ACC112 (cell line): ENCODE measurements around the gene ARL8A.

Experiments
- H2AFZ ChIP-seq: fragments of 200-600 bp; sonication (generic); one replicate; pipeline ENCODE4 v1.6.0; 2017; ENCODE audit warnings: antibody characterized with exemption, low read length; ENCODE audit not compliant: unreplicated experiment
- H3K27ac ChIP-seq: fragments of 200-600 bp; sonication (generic); 2 replicates; pipeline ENCODE4 v1.5.1; 2014; ENCODE audit warnings: low read depth, mild to moderate bottlenecking, antibody characterized with exemption, low read length, moderate library complexity
- H3K27me3 ChIP-seq: fragments of 200-600 bp; sonication (generic); 2 replicates; pipeline ENCODE4 v1.6.1; 2014; ENCODE audit warnings: mild to moderate bottlenecking, antibody characterized with exemption, low read length, moderate library complexity, mixed read lengths; ENCODE audit not compliant: insufficient read depth
- H3K36me3 ChIP-seq: fragments of 200-600 bp; sonication (generic); 2 replicates; pipeline ENCODE4 v1.6.1; 2016; ENCODE audit warnings: mild to moderate bottlenecking, antibody characterized with exemption, low read length, moderate library complexity, mixed read lengths; ENCODE audit not compliant: insufficient read depth
- H3K4me1 ChIP-seq: fragments of 200-600 bp; sonication (generic); one replicate; pipeline ENCODE4 v1.6.1; 2016; ENCODE audit warnings: low read length, mixed read lengths; ENCODE audit not compliant: insufficient read depth, unreplicated experiment, control insufficient read depth
- H3K4me3 ChIP-seq: fragments of 200-600 bp; sonication (generic); 2 replicates; pipeline ENCODE4 v1.5.1; 2014; ENCODE audit warnings: mild to moderate bottlenecking, low read depth, low read length
- H3K79me2 ChIP-seq: fragments of 200-600 bp; sonication (generic); one replicate; pipeline ENCODE4 v1.6.0; 2016; ENCODE audit warnings: low read length; ENCODE audit not compliant: control insufficient read depth, unreplicated experiment, insufficient read depth

Gene ARL8A

DNA sequence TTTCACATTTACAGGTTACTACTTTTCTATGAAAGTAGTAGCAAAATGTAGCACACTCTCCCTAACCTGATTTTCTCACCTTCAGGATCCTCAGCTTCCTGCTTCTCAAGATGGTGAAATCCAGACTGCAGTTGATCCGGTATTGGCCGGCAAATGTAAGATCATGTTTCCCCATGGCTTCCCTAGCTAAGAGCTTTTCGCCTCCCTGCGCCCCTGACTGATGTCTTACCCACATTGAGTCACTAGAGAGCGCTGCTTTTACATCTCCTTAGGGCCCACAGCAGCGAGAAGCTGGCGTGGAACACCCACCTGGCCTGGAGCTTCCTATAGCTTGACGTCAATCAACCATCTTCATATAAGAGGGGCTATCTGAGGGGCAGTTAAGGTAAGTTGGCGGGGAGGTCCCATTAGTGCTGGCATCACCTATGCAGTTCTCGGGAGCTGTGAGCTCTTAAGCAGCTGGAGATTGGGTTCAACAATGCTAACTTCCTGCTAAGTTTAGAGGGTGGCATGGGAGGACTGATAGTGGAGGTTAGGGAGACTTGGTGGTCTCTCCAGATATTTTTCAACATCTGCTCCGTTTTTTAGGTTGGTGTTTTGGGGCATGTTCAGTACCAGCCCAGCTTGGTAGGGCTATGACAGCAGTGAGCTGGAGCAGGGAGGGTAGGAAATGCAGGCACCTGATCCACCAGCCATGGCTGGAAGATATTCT is 10.4 kb upstream of the ARL8A start:
- Histone ChIP-seq H3K36me3 (no peaks in the 10 kb centered on the region), H3K79me2 (no peaks in the 10 kb centered on the region)

DNA sequence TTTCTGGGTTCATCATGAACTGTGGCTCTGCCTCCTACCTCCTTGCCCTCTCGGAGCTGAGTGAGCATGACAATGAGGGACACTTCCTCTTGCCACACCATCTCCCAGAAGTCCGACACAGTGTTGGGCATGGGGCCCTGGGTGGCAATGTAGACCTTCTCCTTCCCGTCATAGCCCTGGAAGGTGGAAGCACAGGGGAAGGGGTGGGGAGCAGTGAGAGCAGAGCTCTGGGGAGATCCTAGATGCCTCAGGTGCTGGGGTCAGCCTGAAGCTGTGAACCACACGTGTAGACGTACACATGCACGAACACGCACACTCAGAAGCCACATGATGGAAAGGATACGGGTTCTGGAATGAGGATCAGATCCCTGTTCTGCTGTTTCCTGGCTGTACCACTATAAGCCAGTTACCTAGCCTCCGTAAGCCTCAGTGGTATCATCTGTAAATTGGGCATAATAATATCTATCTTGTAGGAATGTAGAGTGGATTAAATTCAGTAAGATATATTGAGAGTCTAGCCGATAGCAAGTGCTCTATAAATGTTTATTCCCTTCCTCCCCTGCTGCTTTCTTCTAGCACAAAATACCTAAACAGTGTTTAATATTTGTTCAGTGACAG is 9.7 kb upstream of the ARL8A start:
- H3K36me3 ChIP-seq, result no peaks in the 10 kb centered on the region
- no peaks in the 10 kb centered on the region for H3K79me2 ChIP-seq
- peaks cover 8% of the 10 kb centered on the region for H3K4me1 ChIP-seq
- H3K27ac ChIP-seq, result no peak overlapping the region
- H3K4me3 ChIP-seq, result no peak overlapping the region
- no peaks in the 10 kb centered on the region for H3K27me3 ChIP-seq
- no peak overlapping the region for H2AFZ ChIP-seq

More for the DNA sequence above, 10.4 kb upstream of the ARL8A start:
- Histone ChIP-seq H3K27ac (no peak overlapping the region), H3K4me1 (peaks cover 8% of the 10 kb centered on the region), H2AFZ (no peak overlapping the region), H3K4me3 (no peak overlapping the region), H3K27me3 (no peaks in the 10 kb centered on the region)

GRCh38 chr1:202153284-202153683 is 8.7 kb upstream of the ARL8A start:
- H3K27ac ChIP-seq, result no peak overlapping the region
- H3K4me3 ChIP-seq, result no peak overlapping the region
- no peak overlapping the region for H2AFZ ChIP-seq
- H3K79me2 ChIP-seq, result no peaks in the 10 kb centered on the region
- H3K27me3 ChIP-seq, result no peaks in the 10 kb centered on the region
- H3K36me3 ChIP-seq, result no peaks in the 10 kb centered on the region
- peaks cover 8% of the 10 kb centered on the region for H3K4me1 ChIP-seq

DNA sequence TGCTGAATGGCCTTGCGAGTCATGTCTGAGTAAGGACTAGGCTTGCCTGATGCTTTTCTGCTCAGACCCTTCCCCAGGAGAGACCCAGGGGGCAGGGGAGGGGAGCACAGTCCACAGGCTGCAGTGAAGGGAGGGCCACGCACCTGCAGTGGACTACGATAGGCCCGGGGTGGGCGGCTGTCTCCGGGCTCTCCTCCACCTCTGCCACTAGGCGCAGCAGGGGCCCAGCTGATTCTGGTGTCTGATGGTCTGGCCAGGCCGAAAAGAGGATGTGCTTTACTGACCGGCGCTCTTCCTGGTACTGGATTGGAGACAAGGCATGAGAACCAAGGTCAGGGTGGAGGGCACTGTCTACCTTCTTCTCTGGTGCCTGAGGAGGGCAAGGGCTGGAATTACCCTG is 7.9 kb upstream of the ARL8A start:
- no peak overlapping the region for H3K4me3 ChIP-seq
- H3K4me1 ChIP-seq, result peaks cover 8% of the 10 kb centered on the region
- H3K79me2 ChIP-seq, result no peaks in the 10 kb centered on the region
- no peak overlapping the region for H3K27ac ChIP-seq
- no peaks in the 10 kb centered on the region for H3K27me3 ChIP-seq
- H2AFZ ChIP-seq, result no peak overlapping the region
- no peaks in the 10 kb centered on the region for H3K36me3 ChIP-seq

- H3K79me2 ChIP-seq, result no peaks in the 10 kb centered on the region
- no peak overlapping the region for H3K4me3 ChIP-seq
- H2AFZ ChIP-seq, result no peak overlapping the region
- H3K36me3 ChIP-seq, result no peaks in the 10 kb centered on the region
- H3K27ac ChIP-seq, result no peak overlapping the region
- H3K27me3 ChIP-seq, result no peaks in the 10 kb centered on the region
- H3K4me1 ChIP-seq, result peaks cover 8% of the 10 kb centered on the region
Observed at GRCh38 chr1:202151045-202151444, 6.5 kb upstream of the ARL8A start.

GRCh38 chr1:202150602-202151001 is 6.1 kb upstream of the ARL8A start:
- no peaks in the 10 kb centered on the region for H3K27me3 ChIP-seq
- no peaks in the 10 kb centered on the region for H3K36me3 ChIP-seq
- no peak overlapping the region for H2AFZ ChIP-seq
- no peak overlapping the region for H3K27ac ChIP-seq
- H3K4me3 ChIP-seq, result no peak overlapping the region
- H3K79me2 ChIP-seq, result no peaks in the 10 kb centered on the region
- peaks cover 8% of the 10 kb centered on the region for H3K4me1 ChIP-seq

GRCh38 chr1:202150187-202150586 is 5.7 kb upstream of the ARL8A start:
- H3K36me3 ChIP-seq, result no peaks in the 10 kb centered on the region
- H3K79me2 ChIP-seq, result peaks cover 2% of the 10 kb centered on the region
- no peak overlapping the region for H3K27ac ChIP-seq

DNA sequence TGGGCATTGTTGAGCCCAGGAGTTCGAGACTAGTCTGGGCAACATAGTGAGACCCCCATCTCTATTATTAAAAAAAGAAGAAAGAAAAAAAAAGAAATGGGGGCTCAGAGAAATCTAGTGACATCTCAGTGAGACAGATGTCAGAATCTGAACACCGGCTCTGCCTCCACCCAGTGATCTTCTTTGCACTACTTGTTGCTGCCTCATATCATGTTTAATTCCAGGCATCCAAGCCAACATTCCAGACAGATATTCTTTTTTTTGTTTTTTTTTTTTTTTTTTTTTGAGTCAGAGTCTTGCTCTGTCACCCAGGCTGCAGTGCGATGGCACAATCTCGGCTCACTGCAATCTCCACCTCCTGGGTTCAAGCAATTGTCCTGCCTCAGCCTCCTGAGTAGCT is 5.0 kb upstream of the ARL8A start:
- H3K27me3 ChIP-seq, result no peaks in the 10 kb centered on the region
- no peaks in the 10 kb centered on the region for H3K36me3 ChIP-seq
- no peak overlapping the region for H2AFZ ChIP-seq
- H3K79me2 ChIP-seq, result peaks cover 8% of the 10 kb centered on the region
- no peak overlapping the region for H3K4me3 ChIP-seq
- H3K4me1 ChIP-seq, result no peaks in the 10 kb centered on the region
- H3K27ac ChIP-seq, result no peak overlapping the region

More at GRCh38 chr1:202150187-202150586, 5.7 kb upstream of the ARL8A start:
- Histone ChIP-seq H3K4me3 (no peak overlapping the region), H3K4me1 (peaks cover 4% of the 10 kb centered on the region), H3K27me3 (no peaks in the 10 kb centered on the region), H2AFZ (no peak overlapping the region)

GRCh38 chr1:202148391-202148790 is 3.9 kb upstream of the ARL8A start:
- H3K79me2 ChIP-seq, result peaks cover 19% of the 10 kb centered on the region
- no peak overlapping the region for H3K27ac ChIP-seq
- no peaks in the 10 kb centered on the region for H3K36me3 ChIP-seq
- H3K4me1 ChIP-seq, result no peaks in the 10 kb centered on the region
- H3K27me3 ChIP-seq, result no peaks in the 10 kb centered on the region
- no peak overlapping the region for H2AFZ ChIP-seq
- no peak overlapping the region for H3K4me3 ChIP-seq

DNA sequence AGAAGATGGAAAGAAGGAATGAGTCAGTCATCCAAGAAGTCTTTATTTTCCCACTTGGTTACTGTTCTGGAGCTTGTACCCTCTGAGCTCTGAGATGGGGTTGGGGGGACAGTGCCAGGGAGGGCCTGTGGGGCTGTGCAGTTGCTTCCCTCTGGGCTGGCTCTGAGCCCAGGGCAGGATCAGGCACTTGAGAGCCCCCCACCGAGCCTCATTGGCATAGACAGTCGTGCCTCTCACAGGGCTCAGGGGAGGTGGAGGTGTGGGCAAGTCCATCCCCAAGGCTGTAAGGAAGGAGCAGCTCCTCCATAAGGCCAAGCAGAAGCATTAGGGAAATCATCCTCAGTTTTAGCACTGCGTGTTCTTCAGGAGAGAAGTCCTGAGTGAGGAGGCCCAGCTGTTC is 2.5 kb upstream of the ARL8A start:
- Histone ChIP-seq H3K27ac (no peak overlapping the region), H3K4me3 (no peak overlapping the region), H2AFZ (no peak overlapping the region), H3K4me1 (peaks cover 7% of the 10 kb centered on the region), H3K79me2 (peaks cover 33% of the 10 kb centered on the region), H3K27me3 (no peaks in the 10 kb centered on the region), H3K36me3 (no peaks in the 10 kb centered on the region)

GRCh38 chr1:202146279-202146678 is 1.7 kb upstream of the ARL8A start:
- Histone ChIP-seq H3K4me1 (peaks cover 7% of the 10 kb centered on the region), H3K27ac (no peak overlapping the region), H3K4me3 (no peak overlapping the region), H3K27me3 (no peaks in the 10 kb centered on the region), H2AFZ (no peak overlapping the region), H3K36me3 (no peaks in the 10 kb centered on the region), H3K79me2 (peaks cover 38% of the 10 kb centered on the region)
